H1 (cell line): Measurements from ENCODE around the gene TRIM40. TPM values are rescaled to one million over a fixed set of nuclear protein-coding genes. Genes with fewer than 3 reads are reported as not detected.

ENCODE experiments used
- CTCF ChIA-PET: fragments of 300-600 bp; sonication (Branson Sonifier 250); formaldehyde crosslinking; loops from one replicate; lab custom pipeline; 2021; ENCODE audit not compliant: partially characterized antibody; lab: Charles Lee
- POLR2A ChIA-PET: fragments of 300-600 bp; sonication (Branson Sonifier 250); formaldehyde crosslinking; loops from one replicate; lab custom pipeline; 2021; ENCODE audit warnings: inconsistent platforms; ENCODE audit not compliant: partially characterized antibody; lab: Charles Lee
- DNase-seq, 2 experiments: peaks; one replicate each; pipeline versions ENCODE4 v3.0.0 to v3.0.0-alpha.2; 2010 to 2022; ENCODE audit warnings: low spot score in 2 of 2, low read depth in 1 of 2, mixed read lengths in 1 of 2
- FAIRE-seq: peaks from 2 replicates; lab custom pipeline; 2011; peaks lifted over from hg19 to GRCh38; lab: Jason Lieb, UNC
- H2AFZ ChIP-seq: 2 replicates; pipeline ENCODE4 v1.8.1; 2012; ENCODE audit warnings: low read length, inconsistent platforms
- H2AK5ac ChIP-seq: 2 replicates; pipeline ENCODE4 v1.6.1; 2013; ENCODE audit warnings: low read depth, low read length
- H2BK120ac ChIP-seq: replicated peaks from 2 replicates; pipeline ENCODE3; 2013; ENCODE audit warnings: low read depth, low read length, inconsistent platforms
- H2BK12ac ChIP-seq: 2 replicates; pipeline ENCODE4 v1.6.1; 2013; ENCODE audit warnings: low read depth, low read length
- H2BK15ac ChIP-seq: 2 replicates; pipeline ENCODE4 v1.6.1; 2013; ENCODE audit warnings: low read length
- H2BK20ac ChIP-seq: 2 replicates; pipeline ENCODE4 v1.6.1; 2013; ENCODE audit warnings: low read length
- H2BK5ac ChIP-seq: 2 replicates; pipeline ENCODE4 v1.6.1; 2013; ENCODE audit warnings: low read depth, low read length
- H3K14ac ChIP-seq: 2 replicates; pipeline ENCODE4 v1.6.1; 2013; ENCODE audit warnings: inconsistent platforms; ENCODE audit not compliant: insufficient read length
- H3K18ac ChIP-seq: 2 replicates; pipeline ENCODE4 v1.6.1; 2013; ENCODE audit warnings: low read length; ENCODE audit errors: extremely low read depth
- H3K23ac ChIP-seq: 2 replicates; pipeline ENCODE4 v1.6.1; 2013; ENCODE audit warnings: inconsistent platforms; ENCODE audit not compliant: insufficient read length
- H3K23me2 ChIP-seq: 2 replicates; pipeline ENCODE4 v1.6.1; 2013; ENCODE audit warnings: low read depth, low read length
- H3K27ac ChIP-seq: 2 replicates; pipeline ENCODE4 v1.6.1; 2011; ENCODE audit warnings: low read depth, low read length, inconsistent platforms
- H3K27me3 ChIP-seq, 4 experiments: replicated peaks in 1 of 4; 1 replicate in 1 of 4; 2 replicates in 3 of 4; pipeline versions ENCODE4 v1.6.1 to v1.8.1; 2011 to 2013; ENCODE audit warnings: low read length in 3 of 4, mild to moderate bottlenecking in 3 of 4, inconsistent platforms in 2 of 4, mixed read lengths in 2 of 4, moderate library complexity in 1 of 4; ENCODE audit not compliant: control insufficient read depth in 3 of 4, insufficient read depth in 3 of 4; ENCODE audit errors: extremely low read depth in 1 of 4
- H3K36me3 ChIP-seq, 4 experiments: 2 replicates each; pipeline versions ENCODE4 v1.6.1 to v1.8.1; 2011 to 2013; ENCODE audit warnings: mild to moderate bottlenecking in 4 of 4, low read length in 3 of 4, moderate library complexity in 2 of 4, control low read depth in 1 of 4, inconsistent platforms in 1 of 4; ENCODE audit not compliant: insufficient read depth in 4 of 4, control insufficient read depth in 2 of 4
- H3K4ac ChIP-seq: replicated peaks from 2 replicates; pipeline ENCODE3; 2013; ENCODE audit warnings: low read length, low read depth, mixed read lengths, inconsistent platforms; ENCODE audit not compliant: insufficient read length
- H3K4me1 ChIP-seq, 4 experiments: replicated peaks in 1 of 4; 1 replicate in 1 of 4; 2 replicates in 3 of 4; pipeline versions ENCODE4 v1.6.1 to v1.8.1; 2011 to 2013; ENCODE audit warnings: low read length in 3 of 4, inconsistent platforms in 2 of 4, mixed read lengths in 1 of 4; ENCODE audit not compliant: insufficient read depth in 4 of 4, control insufficient read depth in 3 of 4
- H3K4me2 ChIP-seq, 2 experiments: 2 replicates each; pipeline versions ENCODE4 v1.6.1 to v1.8.1; 2011 to 2013; ENCODE audit warnings: low read depth in 2 of 2, low read length in 2 of 2, control low read depth in 1 of 2, inconsistent platforms in 1 of 2, mild to moderate bottlenecking in 1 of 2; ENCODE audit not compliant: insufficient read depth in 1 of 2
- H3K4me3 ChIP-seq, 4 experiments: fragments of 200-600, 300-600 bp in 1 of 4; sonication (generic), shearing (Covaris generic), sonication (Bioruptor Twin) in 1 of 4; 2 replicates each; pipeline versions ENCODE4 v1.5.1 to v1.8.1; 2011 to 2016; ENCODE audit warnings: low read length in 4 of 4, low read depth in 3 of 4, control low read depth in 2 of 4, inconsistent platforms in 2 of 4, mild to moderate bottlenecking in 2 of 4, mixed read lengths in 1 of 4, moderate library complexity in 1 of 4; ENCODE audit not compliant: insufficient read depth in 2 of 4; ENCODE audit errors: extremely low read depth in 1 of 4
- H3K56ac ChIP-seq: replicated peaks from 2 replicates; pipeline ENCODE3; 2013; ENCODE audit warnings: low read depth, mild to moderate bottlenecking, mixed read lengths, low read length, inconsistent platforms; ENCODE audit not compliant: insufficient read length
- H3K79me1 ChIP-seq: 2 replicates; pipeline ENCODE4 v1.6.1; 2013; ENCODE audit warnings: low read depth, low read length, control low read depth
- H3K79me2 ChIP-seq, 2 experiments: 2 replicates each; pipeline versions ENCODE4 v1.6.1 to v1.8.1; 2012 to 2013; ENCODE audit warnings: low read length in 2 of 2, mild to moderate bottlenecking in 2 of 2, inconsistent platforms in 1 of 2; ENCODE audit not compliant: insufficient read depth in 2 of 2, control insufficient read depth in 1 of 2
- H3K9ac ChIP-seq, 4 experiments: replicated peaks in 1 of 4; 1 replicate in 1 of 4; 2 replicates in 3 of 4; pipeline versions ENCODE4 v1.6.1 to v1.8.1; 2011 to 2013; ENCODE audit warnings: low read depth in 3 of 4, low read length in 3 of 4, control low read depth in 2 of 4, mild to moderate bottlenecking in 2 of 4, moderate library complexity in 2 of 4, inconsistent platforms in 1 of 4; ENCODE audit errors: extremely low read depth in 1 of 4
- H3K9me3 ChIP-seq, 2 experiments: 2 replicates each; pipeline versions ENCODE4 v1.6.1 to v1.8.1; 2012 to 2013; ENCODE audit warnings: mild to moderate bottlenecking in 2 of 2, moderate library complexity in 2 of 2, control low read depth in 1 of 2, inconsistent platforms in 1 of 2, low read depth in 1 of 2, low read length in 1 of 2, mixed read lengths in 1 of 2; ENCODE audit not compliant: insufficient read depth in 2 of 2
- H4K20me1 ChIP-seq, 2 experiments: replicated peaks in 1 of 2; 2 replicates each; pipeline versions ENCODE3 to v1.8.1; 2011 to 2013; ENCODE audit warnings: inconsistent platforms in 2 of 2, low read length in 2 of 2, mild to moderate bottlenecking in 1 of 2; ENCODE audit not compliant: insufficient read depth in 2 of 2, control insufficient read depth in 1 of 2
- H4K5ac ChIP-seq: 2 replicates; pipeline ENCODE4 v1.6.1; 2013; ENCODE audit warnings: low read length, low read depth, mixed read lengths, inconsistent platforms; ENCODE audit not compliant: insufficient read length
- H4K8ac ChIP-seq: 2 replicates; pipeline ENCODE4 v1.8.0; 2013; ENCODE audit warnings: mild to moderate bottlenecking, moderate library complexity, low read length, inconsistent platforms; ENCODE audit not compliant: insufficient read depth; ENCODE audit errors: extremely low read depth
- H4K91ac ChIP-seq: replicated peaks from 2 replicates; pipeline ENCODE3; 2013; ENCODE audit warnings: low read length, mixed read lengths, inconsistent platforms; ENCODE audit not compliant: insufficient read length
- EGR1 ChIP-seq: IDR thresholded peaks from 2 replicates; pipeline ENCODE4 v1.6.1; 2011; ENCODE audit warnings: low read depth, low read length, borderline replicate concordance
- HDAC2 ChIP-seq, 2 experiments: fragments of 300-600 bp in 1 of 2; sonication (generic) in 1 of 2; IDR thresholded peaks; 2 replicates each; pipeline ENCODE4 v1.6.1; 2011 to 2012; ENCODE audit warnings: low read depth in 2 of 2, low read length in 2 of 2, mild to moderate bottlenecking in 2 of 2, moderate library complexity in 2 of 2, borderline replicate concordance in 1 of 2, inconsistent platforms in 1 of 2
- POLR2A ChIP-seq, 2 experiments: IDR thresholded peaks; 1 replicate in 1 of 2; 2 replicates in 1 of 2; pipeline ENCODE4 v1.6.1; 2011; ENCODE audit warnings: low read depth in 2 of 2, low read length in 2 of 2, mild to moderate bottlenecking in 2 of 2; ENCODE audit errors: control extremely low read depth in 1 of 2
- SP1 ChIP-seq: IDR thresholded peaks from 2 replicates; pipeline ENCODE4 v1.6.1; 2011; ENCODE audit warnings: low read depth, low read length
- SUZ12 ChIP-seq: fragments of 200-600 bp; sonication (generic); IDR thresholded peaks from 2 replicates; pipeline ENCODE4 v1.6.1; 2012; ENCODE audit warnings: mild to moderate bottlenecking, inconsistent platforms, low read length, moderate library complexity, mixed read lengths
- TEAD4 ChIP-seq: IDR thresholded peaks from 2 replicates; pipeline ENCODE4 v1.6.1; 2012; ENCODE audit warnings: low read depth, low read length, inconsistent platforms, mixed read lengths
- WGBS, 2 experiments: shearing (Covaris generic) in 1 of 2; methylation state at CpG; one replicate each; pipeline versions ENCODE4 v1.1.6 to v1.1.7; 2013 to 2015; ENCODE audit warnings: low lambda C conversion rate in 2 of 2, mixed read lengths in 2 of 2, inconsistent platforms in 1 of 2, low coverage in 1 of 2, missing lambda C conversion rate in 1 of 2; ENCODE audit not compliant: insufficient replicate concordance in 2 of 2, insufficient coverage in 1 of 2, insufficient read length in 1 of 2; ENCODE audit errors: extremely low coverage in 1 of 2, missing lambda C conversion rate in 1 of 2; 5-methylcytosine and 5-hydroxymethylcytosine counted together
- polyA plus RNA-seq, 7 experiments: library from polyadenylated mRNA; depleted of rRNA in 3 of 7; stranded (reverse) in 5 of 7; unstranded in 2 of 7; fragments of >200 nt in 5 of 7; fragments of 200-250 nt in 2 of 7; gene quantifications; 1 replicate in 5 of 7; 2 replicates in 1 of 7; 4 replicates in 1 of 7; pipeline versions ENCODE4 v1.2.1 to v1.2.3, GENCODE V29; 2011 to 2013; ENCODE audit warnings: missing spikeins in 2 of 7, mixed read lengths in 2 of 7
- total RNA-seq: library from RNA; stranded (reverse); fragmentation: NEBNext Ultra II Directional; extraction: Animal tissue kit (Norgen Biotek cat#: 25700); gene quantifications from 2 replicates; pipeline ENCODE4 v1.2.1, GENCODE V29; 2021

TRIM40 gene
- total and polyA plus RNA-seq, 2 of the 8 experiments (the other 6 are each of a cell fraction or from before 2014, with no cell fraction given): not detected

DNA sequence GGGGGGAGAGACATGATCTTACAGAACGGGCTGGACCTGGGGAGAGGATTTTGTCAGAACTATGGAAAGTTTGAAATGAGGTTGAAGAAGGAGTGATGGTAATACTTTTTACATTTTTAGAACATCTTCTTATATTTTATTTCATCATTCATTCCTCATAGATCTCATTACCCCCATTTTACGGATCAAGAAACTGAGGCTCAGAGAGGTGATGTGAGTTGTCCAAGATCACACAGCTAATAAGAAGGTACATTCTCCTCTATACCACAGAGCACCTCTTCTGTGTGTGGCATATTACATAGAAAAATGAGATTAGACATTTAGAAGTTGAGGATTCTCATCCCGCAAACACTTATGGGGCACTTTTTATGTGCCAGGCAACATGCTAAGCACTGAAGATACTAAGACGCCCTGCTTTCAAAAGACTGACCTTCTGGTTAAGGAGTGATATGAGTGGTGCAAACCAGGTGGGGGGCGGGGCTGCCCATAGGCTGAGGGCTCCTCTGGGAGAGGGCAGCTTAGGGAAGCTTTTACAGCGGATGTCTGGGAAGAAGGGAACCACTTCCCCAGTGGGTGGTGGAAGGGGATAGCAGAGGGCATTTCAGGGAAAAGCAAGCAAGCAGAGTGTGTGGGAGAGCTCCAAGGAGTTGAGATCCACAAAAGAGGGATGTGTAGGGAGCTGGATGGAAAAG is 42.9 kb upstream of the TRIM40 start:
- Histone ChIP-seq H3K18ac (no peak overlapping the region), H2AK5ac (no peak overlapping the region), H3K56ac (no peak overlapping the region), H4K20me1 (no peaks in the 10 kb centered on the region), H4K8ac (no peak overlapping the region), H3K79me2 (no peaks in the 10 kb centered on the region), H3K4me2 (no peak overlapping the region), H2AFZ (no peak overlapping the region), H3K14ac (no peak overlapping the region), H3K23me2 (0 out of 2 replicates have a peak, but pooled peaks cover 1% of the 10 kb centered on the region), H4K91ac (no peak overlapping the region), H4K5ac (no peak overlapping the region), H3K4ac (no peak overlapping the region), H2BK120ac (no peak overlapping the region), H3K27me3 (peaks cover 0 to 18% (median 6%) of the 10 kb centered on the region in 4 experiments; a peak in 6 of 7 replicates), H3K4me1 (peaks cover 0 to 5% (median 0%) of the 10 kb centered on the region in 4 experiments; a peak in 2 of 7 replicates), H3K9ac (no peak overlapping the region), H3K79me1 (no peaks in the 10 kb centered on the region), H3K23ac (no peak overlapping the region), H2BK20ac (no peak overlapping the region), H3K36me3 (no peaks in the 10 kb centered on the region), H3K27ac (no peak overlapping the region), H2BK5ac (no peak overlapping the region), H2BK15ac (no peak overlapping the region), H3K9me3 (no peaks in the 10 kb centered on the region), H3K4me3 (no peak overlapping the region), H2BK12ac (no peak overlapping the region)
- WGBS, 2 experiments: 56% methylated on average over 6 of the region's 6 CpGs; no CpG with 5 or more reads in 1 of the 2 experiments
- ChIA-PET POLR2A (interaction anchor here (2.3 kb wide), 1 partner anchor 9 kb away, joined by 9 read pairs; no protein-coding TSS in a partner anchor), CTCF (interaction anchor here (0.8 to 4.5 kb wide), 6 partner anchors 9 to 38 kb away, joined by 3 to 23 read pairs (median 3); no protein-coding TSS in a partner anchor)
- TF ChIP-seq HDAC2 (IDR thresholded peaks at IDR 0.05; ENCODE audit: borderline replicate concordance in 1 of 2, low read depth in 2 of 2, low read length in 2 of 2) (no peak), SP1 (no peak), TEAD4 (no peak), EGR1 (no peak), POLR2A (IDR thresholded peaks at IDR 0.05; ENCODE audit: control extremely low read depth in 1 of 2, low read depth in 2 of 2, low read length in 2 of 2) (no peak), SUZ12 (no peak)
- no peak for DNase-seq
- no peak for FAIRE-seq
